Breast epithelium (tissue), 4 donors: ENCODE measurements around the gene DDHD1. TPM values are rescaled to one million over a fixed set of nuclear protein-coding genes. Genes with fewer than 3 reads are reported as not detected.
A peak's percentile ranks its signal among the peaks of the same experiment; 100 is the strongest.
"Not testable (repeated sequence)": the region's sequence is repeated elsewhere in the genome, so short reads cannot be mapped to it uniquely, and the experiment has no call there.

ENCODE experiments used
- DNase-seq, 2 donors: peaks; one replicate each; pipeline ENCODE4 v3.0.0-alpha.2; 2019; ENCODE audit warnings: low spot score in 2 of 2
- H3K27ac ChIP-seq, 2 donors: fragments of 200-600 bp; sonication (generic) in 1 of 2; one replicate each; pipeline ENCODE4 v1.5.1; 2016 to 2019; ENCODE audit warnings: mild to moderate bottlenecking in 1 of 2
- H3K27me3 ChIP-seq, 2 donors: fragments of 200-600 bp; sonication (generic) in 1 of 2; one replicate each; pipeline versions ENCODE4 v1.5.1 to v1.6.0; 2017 to 2019; ENCODE audit warnings: control low read depth in 1 of 2, mild to moderate bottlenecking in 1 of 2
- H3K36me3 ChIP-seq: fragments of 200-600 bp; one replicate; pipeline ENCODE4 v1.5.1; 2019
- H3K4me1 ChIP-seq, 2 donors: fragments of 200-600 bp; sonication (generic); one replicate each; pipeline ENCODE4 v1.5.1; 2016 to 2019; ENCODE audit warnings: control low read depth in 1 of 2
- H3K4me3 ChIP-seq, 3 donors: fragments of 200-600 bp; sonication (generic); 1 replicate in 2 of 3; 2 replicates in 1 of 3; pipeline ENCODE4 v1.5.1; 2016 to 2019; ENCODE audit warnings: mild to moderate bottlenecking in 3 of 3, moderate library complexity in 2 of 3
- H3K9me3 ChIP-seq, 2 donors: fragments of 200-600 bp; sonication (generic) in 1 of 2; one replicate each; pipeline ENCODE4 v1.5.1; 2016 to 2019; ENCODE audit warnings: control low read depth in 1 of 2
- POLR2A ChIP-seq: fragments of 450-650 bp; IDR thresholded peaks from one replicate; pipeline ENCODE4 v1.6.1; 2016; ENCODE audit warnings: antibody characterized with exemption, mild to moderate bottlenecking, moderate library complexity
- POLR2AphosphoS5 ChIP-seq, 3 donors: sonication (generic); formaldehyde crosslinking; IDR thresholded peaks; one replicate each; pipeline ENCODE4 v1.6.1; 2017; ENCODE audit warnings: antibody characterized with exemption in 3 of 3
- intact Hi-C: fragments of 100-400 bp; cut with DNase I; formaldehyde crosslinking; loops from one replicate; pipeline ENCODE4 v1.15.1; 2023; ENCODE audit warnings: low total_unique reads
- total RNA-seq, 3 donors: library from RNA; depleted of rRNA; stranded (reverse); fragments of >200 nt; gene quantifications; one replicate each; pipeline ENCODE4 v1.1.0, GENCODE V29; 2016
- TF ChIP-seq, protein P1 (sequence below), 3 donors: fragments of 450-650 bp; IDR thresholded peaks; one replicate each; pipeline ENCODE4 v1.5.1; 2016 to 2017; ENCODE audit warnings: antibody characterized with exemption in 3 of 3, mild to moderate bottlenecking in 3 of 3, moderate library complexity in 3 of 3

The DDHD1 gene
- total RNA-seq, 3 donors from 2014 or later, result 25.2 to 32.9 (median 26.7) TPM

DNA sequence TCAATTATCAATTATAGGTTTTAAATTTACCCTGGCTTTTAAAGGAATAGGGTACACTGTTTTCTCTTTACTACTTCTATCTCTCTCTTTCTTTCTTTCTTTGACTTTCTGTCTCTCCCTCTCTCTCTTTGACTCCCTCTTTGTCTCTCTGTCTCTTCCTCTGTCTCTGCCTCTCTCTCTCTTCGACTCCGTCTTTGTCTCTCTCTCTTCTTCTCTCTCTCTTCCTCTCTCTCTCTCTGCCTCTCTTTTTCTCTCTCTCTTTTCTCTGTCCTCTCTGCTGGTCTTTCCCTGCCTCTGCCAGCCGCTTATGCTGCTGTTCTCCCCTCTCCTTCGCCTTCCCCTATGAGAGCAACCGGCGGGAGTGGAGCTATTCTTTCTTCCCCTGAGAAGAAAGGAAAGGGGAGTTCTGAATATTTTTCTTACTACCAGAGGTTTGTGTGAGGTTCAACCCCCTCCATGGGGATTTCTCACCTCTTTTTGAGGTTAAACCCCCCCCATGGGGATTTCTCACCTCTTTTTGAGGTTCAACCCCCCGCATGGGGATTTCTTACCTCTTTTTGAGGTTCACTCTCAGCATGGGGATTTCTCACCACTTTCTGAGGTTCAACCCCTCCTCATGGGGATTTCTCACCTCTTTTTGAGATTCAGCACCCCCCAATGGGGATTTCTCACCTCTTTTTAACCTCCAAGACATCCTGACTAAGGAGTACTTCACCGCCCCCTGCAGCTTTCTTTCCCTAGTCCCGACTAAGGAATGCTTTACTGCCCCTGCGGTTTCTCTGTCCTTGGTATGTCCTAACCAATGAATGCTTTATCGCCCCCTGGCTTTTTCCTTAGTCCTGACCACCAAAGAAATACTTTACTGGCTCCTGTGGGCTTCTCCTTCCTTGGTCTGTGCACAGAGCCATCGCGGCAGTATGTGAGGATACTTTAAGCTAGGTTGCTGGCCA, 27.4 kb upstream of the DDHD1 start:
- H3K9me3 ChIP-seq, result no peaks in the 10 kb centered on the region
- no peaks in the 10 kb centered on the region for H3K36me3 ChIP-seq
- no peak overlapping the region for H3K27ac ChIP-seq
- no peaks in the 10 kb centered on the region for H3K27me3 ChIP-seq
- TF ChIP-seq POLR2AphosphoS5 (IDR thresholded peaks at IDR 0.05), result no peak
- TF ChIP-seq, protein P1, sequence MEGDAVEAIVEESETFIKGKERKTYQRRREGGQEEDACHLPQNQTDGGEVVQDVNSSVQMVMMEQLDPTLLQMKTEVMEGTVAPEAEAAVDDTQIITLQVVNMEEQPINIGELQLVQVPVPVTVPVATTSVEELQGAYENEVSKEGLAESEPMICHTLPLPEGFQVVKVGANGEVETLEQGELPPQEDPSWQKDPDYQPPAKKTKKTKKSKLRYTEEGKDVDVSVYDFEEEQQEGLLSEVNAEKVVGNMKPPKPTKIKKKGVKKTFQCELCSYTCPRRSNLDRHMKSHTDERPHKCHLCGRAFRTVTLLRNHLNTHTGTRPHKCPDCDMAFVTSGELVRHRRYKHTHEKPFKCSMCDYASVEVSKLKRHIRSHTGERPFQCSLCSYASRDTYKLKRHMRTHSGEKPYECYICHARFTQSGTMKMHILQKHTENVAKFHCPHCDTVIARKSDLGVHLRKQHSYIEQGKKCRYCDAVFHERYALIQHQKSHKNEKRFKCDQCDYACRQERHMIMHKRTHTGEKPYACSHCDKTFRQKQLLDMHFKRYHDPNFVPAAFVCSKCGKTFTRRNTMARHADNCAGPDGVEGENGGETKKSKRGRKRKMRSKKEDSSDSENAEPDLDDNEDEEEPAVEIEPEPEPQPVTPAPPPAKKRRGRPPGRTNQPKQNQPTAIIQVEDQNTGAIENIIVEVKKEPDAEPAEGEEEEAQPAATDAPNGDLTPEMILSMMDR (IDR thresholded peaks at IDR 0.05), result no peak
- TF ChIP-seq POLR2A, result no peak
- H3K4me1 ChIP-seq, result no peaks in the 10 kb centered on the region
- DNase-seq, result no peak
- H3K4me3 ChIP-seq, result no peak overlapping the region
- intact Hi-C loops, result no loop called here

DNA sequence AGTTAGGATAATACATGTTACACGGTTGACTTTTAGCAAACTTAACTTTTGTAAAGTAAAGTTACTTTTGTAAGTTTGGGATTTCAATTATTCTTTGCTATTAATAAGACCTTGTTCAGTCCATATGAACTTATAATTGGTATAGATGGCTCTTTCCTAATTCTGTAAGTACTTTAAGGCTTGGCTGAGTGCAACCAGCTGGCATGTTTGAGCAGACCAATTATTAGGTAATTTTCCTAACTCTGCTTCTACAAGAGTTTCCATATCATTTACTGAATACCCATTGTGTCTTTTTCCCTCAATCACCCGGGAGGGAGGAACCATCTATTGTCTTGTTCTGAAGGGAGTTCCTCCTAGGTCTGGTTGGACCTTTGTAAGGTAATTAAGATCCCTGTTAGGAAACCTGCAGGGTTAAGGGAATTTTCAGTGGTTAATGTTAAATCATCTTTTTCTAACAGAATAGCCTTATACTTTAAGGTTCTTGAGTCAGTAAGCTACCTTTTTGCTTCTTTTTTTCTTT, 26.4 kb upstream of the DDHD1 start:
- H3K4me1 ChIP-seq, H3K27ac ChIP-seq, H3K9me3 ChIP-seq, H3K36me3 ChIP-seq, H3K27me3 ChIP-seq, intact Hi-C loops, H3K4me3 ChIP-seq, DNase-seq: not testable (repeated sequence)

DNA sequence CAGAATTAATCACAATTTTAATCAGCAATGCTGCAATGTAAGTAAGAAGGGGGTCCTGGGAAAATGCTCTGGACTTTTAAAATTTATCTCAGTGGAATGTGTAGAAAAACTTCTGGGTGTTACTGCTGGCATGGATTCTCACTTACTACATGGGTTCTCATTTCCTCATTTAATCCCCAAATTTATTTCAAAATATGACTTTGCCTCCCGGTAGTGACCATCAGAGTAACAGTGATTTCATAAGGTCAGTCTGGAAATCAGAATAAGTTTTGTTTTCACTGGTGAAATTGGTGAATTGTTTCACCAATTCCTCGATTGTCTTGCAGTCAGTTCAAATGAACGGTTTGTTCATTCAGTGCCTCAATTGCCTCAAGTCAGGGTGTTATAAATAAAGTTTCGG, 22.3 kb upstream of the DDHD1 start:
- Histone ChIP-seq H3K27ac (no peak overlapping the region), H3K4me1 (no peaks in the 10 kb centered on the region), H3K4me3 (no peak overlapping the region), H3K36me3 (no peaks in the 10 kb centered on the region), H3K27me3 (no peaks in the 10 kb centered on the region), H3K9me3 (no peaks in the 10 kb centered on the region)
- DNase-seq, result no peak
- intact Hi-C loops, result no loop called here
- no peak for TF ChIP-seq POLR2A
- no peak for TF ChIP-seq POLR2AphosphoS5 (IDR thresholded peaks at IDR 0.05)
- TF ChIP-seq, protein P1 (IDR thresholded peaks at IDR 0.05), result no peak

DNA sequence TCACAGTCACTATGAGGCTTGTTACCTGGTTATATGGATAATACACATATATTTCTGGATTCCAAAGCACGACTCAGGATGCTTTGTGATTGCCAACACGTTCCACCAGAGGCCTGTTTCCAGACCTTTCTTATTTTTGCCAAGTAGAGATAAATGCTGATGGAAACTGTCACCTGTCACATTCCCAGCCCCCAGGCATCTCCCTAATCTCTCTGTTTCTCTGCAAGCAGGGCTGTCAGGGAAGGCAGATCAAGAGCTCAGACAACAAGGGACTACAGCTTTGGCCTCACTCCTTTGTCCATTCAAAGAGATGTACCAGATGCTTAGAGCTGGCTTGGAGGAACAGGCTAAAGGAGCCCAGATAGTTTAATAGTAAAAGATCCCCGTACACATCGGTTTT, 21.8 kb upstream of the DDHD1 start:
- H3K36me3 ChIP-seq, result no peaks in the 10 kb centered on the region
- intact Hi-C loops, result no loop called here
- TF ChIP-seq POLR2AphosphoS5 (IDR thresholded peaks at IDR 0.05), result no peak
- TF ChIP-seq, protein P1 (IDR thresholded peaks at IDR 0.05), result no peak
- TF ChIP-seq POLR2A, result no peak
- H3K27me3 ChIP-seq, result no peaks in the 10 kb centered on the region
- no peak overlapping the region for H3K27ac ChIP-seq
- H3K4me3 ChIP-seq, result no peak overlapping the region
- no peaks in the 10 kb centered on the region for H3K4me1 ChIP-seq
- no peaks in the 10 kb centered on the region for H3K9me3 ChIP-seq
- no peak for DNase-seq

DNA sequence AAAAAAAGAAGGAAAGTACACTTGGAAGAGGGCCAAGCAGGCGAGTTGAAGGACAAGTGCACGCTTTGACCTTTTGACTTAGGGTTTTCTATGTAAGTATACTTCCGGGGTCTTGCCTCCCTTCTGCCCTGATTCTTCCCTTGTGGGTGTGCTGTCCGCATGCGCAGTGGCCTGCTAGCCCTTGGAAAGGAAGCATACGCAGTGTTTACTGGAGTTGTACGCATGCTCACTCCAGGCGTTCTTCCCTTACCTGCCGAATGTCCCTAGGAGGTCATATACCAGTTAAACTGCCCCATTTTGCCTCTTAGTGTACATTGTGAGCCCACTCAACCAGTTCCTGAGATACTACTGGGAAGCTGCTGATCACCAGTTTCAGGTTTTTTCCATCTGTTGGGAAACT, 15.7 kb upstream of the DDHD1 start:
- TF ChIP-seq, protein P1 (IDR thresholded peaks at IDR 0.05), result no peak
- TF ChIP-seq POLR2A (no peak), POLR2AphosphoS5 (IDR thresholded peaks at IDR 0.05) (no peak)
- no peak overlapping the region for H3K4me3 ChIP-seq
- no peaks in the 10 kb centered on the region for H3K36me3 ChIP-seq
- no peaks in the 10 kb centered on the region for H3K9me3 ChIP-seq
- H3K27me3 ChIP-seq, result no peaks in the 10 kb centered on the region
- H3K27ac ChIP-seq, result peak overlapping the region in 1 of 2 donors; percentile 61
- intact Hi-C loops, result no loop called here
- DNase-seq, result no peak
- no peaks in the 10 kb centered on the region for H3K4me1 ChIP-seq
